ENCODE results near the gene TPST1.
"Not testable (repeated sequence)": the region's sequence is repeated elsewhere in the genome, so short reads cannot be mapped to it uniquely, and the experiment has no call there.

GRCh38 chr7:66401126-66401525, 196.0 kb downstream of the TPST1 start:
- not testable (repeated sequence) for TF ChIP-seq CTCF (conservative IDR thresholded peaks at IDR 0.05); EZH2 (IDR thresholded peaks at IDR 0.05; ENCODE audit: low read depth)

All from PC-9 (cell line).